Endothelial cell of umbilical vein (primary cell): ENCODE data around the gene CRHR1. TPM values are rescaled to one million over a fixed set of nuclear protein-coding genes. Genes with fewer than 3 reads are reported as not detected.

Source experiments
- BruUV-seq: library from RNA; stranded (reverse); fragments of 400-500 nt; replicated peaks from 2 replicates; lab custom pipeline; 2021; lab: Mats Ljungman, UMichigan
- CTCF ChIA-PET: fragments of 300-600, 350-600 bp; sonication (Branson Sonifier 250); formaldehyde crosslinking; loops from one replicate; lab custom pipeline; 2021; ENCODE audit warnings: antibody characterized with exemption, inconsistent platforms; lab: Charles Lee
- POLR2A ChIA-PET: fragments of 300-600, 350-600 bp; sonication (Branson Sonifier 250); formaldehyde crosslinking; loops from one replicate; lab custom pipeline; 2021; ENCODE audit warnings: antibody characterized with exemption, inconsistent platforms; lab: Charles Lee
- DNase-seq: peaks from one replicate; pipeline ENCODE4 v3.0.0-alpha.2; 2011; ENCODE audit warnings: low read depth, low spot score
- FAIRE-seq: peaks from 2 replicates; lab custom pipeline; 2011; peaks lifted over from hg19 to GRCh38; lab: Jason Lieb, UNC
- H2AFZ ChIP-seq: 2 replicates; pipeline ENCODE4 v1.6.0; 2012; ENCODE audit warnings: low read depth, low read length, control low read depth, inconsistent platforms
- H3K27ac ChIP-seq: 2 replicates; pipeline ENCODE4 v1.5.1; 2011; ENCODE audit warnings: low read depth, mild to moderate bottlenecking, control low read depth, low read length, moderate library complexity; ENCODE audit not compliant: insufficient read depth
- H3K27me3 ChIP-seq, 2 experiments: 2 replicates each; pipeline versions ENCODE4 v1.6.0 to v1.6.1; 2011; ENCODE audit warnings: low read length in 2 of 2, mixed read lengths in 1 of 2; ENCODE audit not compliant: control insufficient read depth in 2 of 2, insufficient read depth in 2 of 2
- H3K36me3 ChIP-seq, 2 experiments: 2 replicates in 1 of 2; 3 replicates in 1 of 2; pipeline ENCODE4 v1.5.1; 2011; ENCODE audit warnings: low read length in 2 of 2, mild to moderate bottlenecking in 1 of 2, moderate library complexity in 1 of 2; ENCODE audit not compliant: control insufficient read depth in 2 of 2, insufficient read depth in 2 of 2; ENCODE audit errors: extremely low read depth in 1 of 2
- H3K4me1 ChIP-seq: 3 replicates; pipeline ENCODE4 v1.5.1; 2011; ENCODE audit warnings: mild to moderate bottlenecking, low read length; ENCODE audit not compliant: control insufficient read depth, insufficient read depth; ENCODE audit errors: extremely low read depth
- H3K4me2 ChIP-seq: 2 replicates; pipeline ENCODE4 v1.6.1; 2011; ENCODE audit warnings: low read length, control low read depth, mixed read lengths; ENCODE audit not compliant: insufficient read depth
- H3K4me3 ChIP-seq, 3 experiments: fragments of 200-600 bp in 1 of 3; sonication (generic), shearing (Covaris generic) in 1 of 3; replicated peaks in 1 of 3; 2 replicates each; pipeline ENCODE4 v1.5.1; 2011 to 2016; ENCODE audit warnings: control low read depth in 3 of 3, low read length in 3 of 3, mild to moderate bottlenecking in 2 of 3, inconsistent platforms in 1 of 3, low read depth in 1 of 3, moderate library complexity in 1 of 3; ENCODE audit not compliant: insufficient read depth in 1 of 3
- H3K79me2 ChIP-seq: 2 replicates; pipeline ENCODE4 v1.6.0; 2012; ENCODE audit warnings: low read length, inconsistent platforms; ENCODE audit not compliant: control insufficient read depth, insufficient read depth
- H3K9ac ChIP-seq: replicated peaks from 2 replicates; pipeline ENCODE3; 2011; ENCODE audit warnings: low read length, control low read depth; ENCODE audit not compliant: insufficient read depth; ENCODE audit errors: extremely low read depth
- H3K9me1 ChIP-seq: replicated peaks from 3 replicates; pipeline ENCODE4 v1.6.0; 2011; ENCODE audit warnings: mild to moderate bottlenecking, low read length; ENCODE audit not compliant: control insufficient read depth, insufficient read depth; ENCODE audit errors: extremely low read depth
- H3K9me3 ChIP-seq: replicated peaks from 2 replicates; pipeline ENCODE4 v1.5.1; 2012; ENCODE audit warnings: low read length, inconsistent platforms; ENCODE audit not compliant: control insufficient read depth, insufficient read depth
- H4K20me1 ChIP-seq: replicated peaks from 2 replicates; pipeline ENCODE3; 2011; ENCODE audit warnings: mild to moderate bottlenecking, low read length; ENCODE audit not compliant: control insufficient read depth, insufficient read depth; ENCODE audit errors: extremely low read depth
- EZH2 ChIP-seq: IDR thresholded peaks from 2 replicates; pipeline ENCODE4 v1.6.1; 2012; ENCODE audit warnings: borderline replicate concordance, low read depth, mild to moderate bottlenecking, moderate library complexity, low read length, inconsistent platforms; ENCODE audit not compliant: severe bottlenecking
- GATA2 ChIP-seq: IDR thresholded peaks from 2 replicates; pipeline ENCODE4 v1.7.0; 2011; ENCODE audit warnings: low read depth, mild to moderate bottlenecking, moderate library complexity, mixed read lengths, low read length; ENCODE audit not compliant: insufficient read length, insufficient read depth
- JUN ChIP-seq: IDR thresholded peaks from 2 replicates; pipeline ENCODE4 v1.6.1; 2011; ENCODE audit warnings: borderline replicate concordance, low read depth; ENCODE audit not compliant: insufficient read length, insufficient read depth
- MYC ChIP-seq: IDR thresholded peaks from one replicate; pipeline ENCODE4 v1.6.1; 2011; ENCODE audit warnings: mild to moderate bottlenecking, low read depth, low read length
- dilution Hi-C: fragments of 300-500 bp; cut with MboI; formaldehyde crosslinking; loops from one replicate; pipeline ENCODE4 v1.15.0; 2019; ENCODE audit warnings: low sequenced_read_pairs; ENCODE audit not compliant: extremely low pct_ligation_motif_present
- intact Hi-C: fragments of 100-400 bp; cut with micrococcal nuclease; formaldehyde crosslinking; loops from one replicate; pipeline ENCODE4 v1.10.0; 2022
- polyA plus RNA-seq, 4 experiments: library from polyadenylated mRNA; depleted of rRNA in 3 of 4; stranded (reverse) in 3 of 4; unstranded in 1 of 4; fragments of >200 nt; gene quantifications; 2 replicates each; pipeline versions ENCODE4 v1.2.1 to v1.2.3, GENCODE V29; 2011 to 2012; ENCODE audit warnings: missing spikeins in 1 of 4
- total RNA-seq: library from RNA; stranded (reverse); gene quantifications from 2 replicates; pipeline ENCODE4 v1.2.3, GENCODE V29; 2021
- TF ChIP-seq, protein P1 (sequence below): IDR thresholded peaks from 2 replicates; pipeline ENCODE4 v1.6.1; 2011; ENCODE audit not compliant: insufficient read depth, insufficient read length
- TF ChIP-seq, protein P2 (sequence below), 2 donors: IDR thresholded peaks; 1 replicate in 1 of 2; 2 replicates in 1 of 2; pipeline ENCODE4 v1.5.1; 2011; ENCODE audit warnings: low read length in 2 of 2, mild to moderate bottlenecking in 2 of 2, moderate library complexity in 2 of 2, control low read depth in 1 of 2, inconsistent platforms in 1 of 2, low read depth in 1 of 2; ENCODE audit not compliant: insufficient read depth in 1 of 2; ENCODE audit errors: extremely low read depth in 1 of 2

CRHR1 gene
- total and polyA plus RNA-seq, 2 donors (not counting 3 experiments of a cell fraction or from before 2014, with no cell fraction given), result not detected

DNA sequence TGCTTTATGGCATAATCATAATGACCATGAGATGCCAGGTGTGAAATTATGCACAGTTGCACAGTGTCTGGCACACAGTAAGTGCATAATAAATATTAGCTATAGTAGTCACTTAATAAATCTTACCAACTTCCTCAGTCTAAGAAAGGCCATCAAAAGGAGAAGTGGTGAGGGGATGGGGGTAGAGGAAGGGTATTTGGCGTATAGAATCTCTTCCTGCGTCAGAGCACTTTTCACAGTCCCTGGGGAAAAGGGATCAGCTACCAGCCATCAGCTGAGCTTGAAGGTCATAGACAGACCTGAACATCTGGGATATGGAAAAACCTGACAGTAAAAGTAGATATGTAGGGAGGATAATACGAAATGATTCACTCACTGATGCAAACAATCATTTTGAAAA is 5.8 kb downstream of the CRHR1 start:
- Histone ChIP-seq H4K20me1 (no peaks in the 10 kb centered on the region), H2AFZ (no peak overlapping the region), H3K9me1 (no peaks in the 10 kb centered on the region), H3K9me3 (no peaks in the 10 kb centered on the region), H3K36me3 (no peaks in the 10 kb centered on the region), H3K79me2 (no peaks in the 10 kb centered on the region), H3K4me2 (no peak overlapping the region), H3K27ac (no peak overlapping the region), H3K4me1 (peaks cover 1% of the 10 kb centered on the region), H3K27me3 (peaks cover 49 to 51% of the 10 kb centered on the region in 2 experiments), H3K9ac (no peak overlapping the region), H3K4me3 (no peak overlapping the region)
- DNase-seq (no peak), FAIRE-seq (no peak)
- no peak for TF ChIP-seq JUN
- TF ChIP-seq, protein P1, sequence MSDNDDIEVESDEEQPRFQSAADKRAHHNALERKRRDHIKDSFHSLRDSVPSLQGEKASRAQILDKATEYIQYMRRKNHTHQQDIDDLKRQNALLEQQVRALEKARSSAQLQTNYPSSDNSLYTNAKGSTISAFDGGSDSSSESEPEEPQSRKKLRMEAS, result no peak
- no peak for TF ChIP-seq GATA2
- no peak for TF ChIP-seq MYC
- TF ChIP-seq, protein P2, sequence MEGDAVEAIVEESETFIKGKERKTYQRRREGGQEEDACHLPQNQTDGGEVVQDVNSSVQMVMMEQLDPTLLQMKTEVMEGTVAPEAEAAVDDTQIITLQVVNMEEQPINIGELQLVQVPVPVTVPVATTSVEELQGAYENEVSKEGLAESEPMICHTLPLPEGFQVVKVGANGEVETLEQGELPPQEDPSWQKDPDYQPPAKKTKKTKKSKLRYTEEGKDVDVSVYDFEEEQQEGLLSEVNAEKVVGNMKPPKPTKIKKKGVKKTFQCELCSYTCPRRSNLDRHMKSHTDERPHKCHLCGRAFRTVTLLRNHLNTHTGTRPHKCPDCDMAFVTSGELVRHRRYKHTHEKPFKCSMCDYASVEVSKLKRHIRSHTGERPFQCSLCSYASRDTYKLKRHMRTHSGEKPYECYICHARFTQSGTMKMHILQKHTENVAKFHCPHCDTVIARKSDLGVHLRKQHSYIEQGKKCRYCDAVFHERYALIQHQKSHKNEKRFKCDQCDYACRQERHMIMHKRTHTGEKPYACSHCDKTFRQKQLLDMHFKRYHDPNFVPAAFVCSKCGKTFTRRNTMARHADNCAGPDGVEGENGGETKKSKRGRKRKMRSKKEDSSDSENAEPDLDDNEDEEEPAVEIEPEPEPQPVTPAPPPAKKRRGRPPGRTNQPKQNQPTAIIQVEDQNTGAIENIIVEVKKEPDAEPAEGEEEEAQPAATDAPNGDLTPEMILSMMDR (IDR thresholded peaks at IDR 0.05; ENCODE audit: extremely low read depth in 1 of 2, insufficient read depth in 1 of 2, low read depth in 1 of 2, low read length in 2 of 2), result no peak
- TF ChIP-seq EZH2, result no peak
- ChIA-PET CTCF (no interaction called here), POLR2A (no interaction called here)
- no TSS peak for BruUV-seq
- dilution Hi-C loops (no loop called here), intact Hi-C loops (no loop called here)
